Measurements from ENCODE around the gene LY6G5B. TPM values are rescaled to one million over a fixed set of nuclear protein-coding genes. Genes with fewer than 3 reads are reported as not detected.

Gene LY6G5B
- polyA plus RNA-seq, 1 of the 3 experiments (the other 2 are of a cell fraction): 12.7 TPM

DNA sequence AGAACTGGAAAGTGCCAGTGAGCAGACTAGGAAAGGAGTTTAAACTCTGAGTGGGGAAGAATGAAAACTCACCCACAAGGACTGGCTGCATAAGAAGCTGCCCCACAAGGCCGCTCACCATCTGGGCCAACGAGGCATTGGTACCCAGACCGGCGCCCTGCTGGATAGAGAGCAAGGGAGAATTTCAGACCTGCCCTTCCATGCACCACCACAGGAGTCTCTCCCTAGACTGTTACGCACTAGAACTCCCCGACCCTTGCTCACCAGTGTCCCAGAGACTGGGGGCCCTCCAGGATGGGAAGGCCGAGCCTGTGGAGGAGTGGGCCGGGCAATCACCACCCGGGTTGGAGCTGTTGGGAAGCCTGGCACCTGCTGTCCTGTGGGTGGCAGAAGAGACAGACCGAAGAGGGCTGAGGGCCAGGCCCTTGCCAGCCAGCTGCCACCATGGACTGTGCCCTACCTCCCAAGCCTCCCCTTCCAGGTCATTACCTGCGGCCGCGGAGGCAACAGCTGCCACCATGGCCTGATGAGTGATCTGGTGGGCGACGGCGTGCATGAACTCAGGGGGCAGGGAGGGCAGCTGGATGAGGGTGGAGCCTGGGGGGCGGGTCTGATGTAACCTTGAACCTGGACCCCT, 25.8 kb upstream of the LY6G5B start (continued):
- TF ChIP-seq, protein P1, sequence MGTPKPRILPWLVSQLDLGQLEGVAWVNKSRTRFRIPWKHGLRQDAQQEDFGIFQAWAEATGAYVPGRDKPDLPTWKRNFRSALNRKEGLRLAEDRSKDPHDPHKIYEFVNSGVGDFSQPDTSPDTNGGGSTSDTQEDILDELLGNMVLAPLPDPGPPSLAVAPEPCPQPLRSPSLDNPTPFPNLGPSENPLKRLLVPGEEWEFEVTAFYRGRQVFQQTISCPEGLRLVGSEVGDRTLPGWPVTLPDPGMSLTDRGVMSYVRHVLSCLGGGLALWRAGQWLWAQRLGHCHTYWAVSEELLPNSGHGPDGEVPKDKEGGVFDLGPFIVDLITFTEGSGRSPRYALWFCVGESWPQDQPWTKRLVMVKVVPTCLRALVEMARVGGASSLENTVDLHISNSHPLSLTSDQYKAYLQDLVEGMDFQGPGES (IDR thresholded peaks at IDR 0.05; ENCODE audit: low read depth, low read length): no peak

DNA sequence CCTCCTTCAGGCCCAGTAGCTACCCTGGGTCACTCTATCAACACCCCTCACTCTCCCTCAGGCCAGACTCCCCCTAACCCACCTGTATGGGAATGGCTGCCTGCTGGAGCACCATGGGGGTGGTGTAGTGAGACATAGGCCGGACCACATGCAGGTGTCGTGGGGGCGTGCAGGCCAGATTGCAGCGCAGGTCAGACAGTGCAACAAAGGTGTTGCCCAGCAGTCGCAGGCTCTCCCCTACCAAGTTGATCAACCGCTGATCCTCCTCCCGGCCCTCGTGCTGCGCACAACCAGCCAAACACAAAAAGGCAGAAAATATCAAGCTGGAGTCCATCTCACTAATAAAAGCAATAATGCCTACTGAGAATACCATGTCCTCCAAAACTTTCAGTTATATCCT, 24.5 kb upstream of the LY6G5B start:
- no peaks in the 10 kb centered on the region for H3K27me3 ChIP-seq (ENCODE audit: insufficient read depth)
- no peak overlapping the region for H2AFZ ChIP-seq (ENCODE audit: low read depth)
- H4K20me1 ChIP-seq (ENCODE audit: insufficient read depth): no peaks in the 10 kb centered on the region
- H3K4me2 ChIP-seq: no peak overlapping the region
- H3K4me3 ChIP-seq (ENCODE audit: low read depth in 2 of 2, low read length in 1 of 2): no peak overlapping the region
- no peak overlapping the region for H3K27ac ChIP-seq (ENCODE audit: low read depth in 2 of 2, low read length in 1 of 2)
- H3K4me1 ChIP-seq (ENCODE audit: control insufficient read depth in 1 of 2, insufficient read depth in 2 of 2, low read depth in 1 of 2, low read length in 1 of 2): no peaks in the 10 kb centered on the region
- TF ChIP-seq TEAD4 (IDR thresholded peaks at IDR 0.05; ENCODE audit: borderline replicate concordance, insufficient read depth): no peak
- no peak for TF ChIP-seq TCF12 (IDR thresholded peaks at IDR 0.05)
- no peak for TF ChIP-seq NRF1 (IDR thresholded peaks at IDR 0.05; ENCODE audit: low read depth, low read length)
- TF ChIP-seq, protein P2, sequence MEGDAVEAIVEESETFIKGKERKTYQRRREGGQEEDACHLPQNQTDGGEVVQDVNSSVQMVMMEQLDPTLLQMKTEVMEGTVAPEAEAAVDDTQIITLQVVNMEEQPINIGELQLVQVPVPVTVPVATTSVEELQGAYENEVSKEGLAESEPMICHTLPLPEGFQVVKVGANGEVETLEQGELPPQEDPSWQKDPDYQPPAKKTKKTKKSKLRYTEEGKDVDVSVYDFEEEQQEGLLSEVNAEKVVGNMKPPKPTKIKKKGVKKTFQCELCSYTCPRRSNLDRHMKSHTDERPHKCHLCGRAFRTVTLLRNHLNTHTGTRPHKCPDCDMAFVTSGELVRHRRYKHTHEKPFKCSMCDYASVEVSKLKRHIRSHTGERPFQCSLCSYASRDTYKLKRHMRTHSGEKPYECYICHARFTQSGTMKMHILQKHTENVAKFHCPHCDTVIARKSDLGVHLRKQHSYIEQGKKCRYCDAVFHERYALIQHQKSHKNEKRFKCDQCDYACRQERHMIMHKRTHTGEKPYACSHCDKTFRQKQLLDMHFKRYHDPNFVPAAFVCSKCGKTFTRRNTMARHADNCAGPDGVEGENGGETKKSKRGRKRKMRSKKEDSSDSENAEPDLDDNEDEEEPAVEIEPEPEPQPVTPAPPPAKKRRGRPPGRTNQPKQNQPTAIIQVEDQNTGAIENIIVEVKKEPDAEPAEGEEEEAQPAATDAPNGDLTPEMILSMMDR (IDR thresholded peaks at IDR 0.05): no peak
- TF ChIP-seq, protein P3, sequence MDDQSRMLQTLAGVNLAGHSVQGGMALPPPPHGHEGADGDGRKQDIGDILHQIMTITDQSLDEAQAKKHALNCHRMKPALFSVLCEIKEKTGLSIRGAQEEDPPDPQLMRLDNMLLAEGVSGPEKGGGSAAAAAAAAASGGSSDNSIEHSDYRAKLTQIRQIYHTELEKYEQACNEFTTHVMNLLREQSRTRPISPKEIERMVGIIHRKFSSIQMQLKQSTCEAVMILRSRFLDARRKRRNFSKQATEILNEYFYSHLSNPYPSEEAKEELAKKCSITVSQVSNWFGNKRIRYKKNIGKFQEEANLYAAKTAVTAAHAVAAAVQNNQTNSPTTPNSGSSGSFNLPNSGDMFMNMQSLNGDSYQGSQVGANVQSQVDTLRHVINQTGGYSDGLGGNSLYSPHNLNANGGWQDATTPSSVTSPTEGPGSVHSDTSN (IDR thresholded peaks at IDR 0.05): no peak
- no peak for TF ChIP-seq ELF1 (IDR thresholded peaks at IDR 0.05)
- TF ChIP-seq SIN3A (IDR thresholded peaks at IDR 0.05; ENCODE audit: borderline replicate concordance, low read depth, low read length): no peak
- no peak for TF ChIP-seq SMC3 (IDR thresholded peaks at IDR 0.05; ENCODE audit: low read depth, low read length)
- no peak for TF ChIP-seq FOXJ3 (CRISPR knock-in tag; IDR thresholded peaks at IDR 0.05)
- TF ChIP-seq GATA2 (CRISPR knock-in tag; IDR thresholded peaks at IDR 0.05): no peak
- no peak for TF ChIP-seq FOSL2 (IDR thresholded peaks at IDR 0.05; ENCODE audit: borderline replicate concordance, low read depth)
- TF ChIP-seq RXRA (IDR thresholded peaks at IDR 0.05; ENCODE audit: borderline replicate concordance, low read depth): no peak
- no peak for TF ChIP-seq RAD21 (IDR thresholded peaks at IDR 0.05; ENCODE audit: low read length)
- no peak for TF ChIP-seq GABPA (IDR thresholded peaks at IDR 0.05; ENCODE audit: low read depth)
- no peak for TF ChIP-seq MXI1 (IDR thresholded peaks at IDR 0.05; ENCODE audit: low read depth, low read length)
- TF ChIP-seq EP300 (IDR thresholded peaks at IDR 0.05; ENCODE audit: borderline replicate concordance in 1 of 2, low read depth in 1 of 2, low read length in 1 of 2): no peak
- no peak for TF ChIP-seq YY1 (IDR thresholded peaks at IDR 0.05; ENCODE audit: low read depth)
- TF ChIP-seq, protein P4, sequence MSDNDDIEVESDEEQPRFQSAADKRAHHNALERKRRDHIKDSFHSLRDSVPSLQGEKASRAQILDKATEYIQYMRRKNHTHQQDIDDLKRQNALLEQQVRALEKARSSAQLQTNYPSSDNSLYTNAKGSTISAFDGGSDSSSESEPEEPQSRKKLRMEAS (IDR thresholded peaks at IDR 0.05; ENCODE audit: low read depth): no peak
- no peak for TF ChIP-seq NFIC (IDR thresholded peaks at IDR 0.05; ENCODE audit: borderline replicate concordance)
- peaks cover 25% of the 10 kb centered on the region for H3K79me2 ChIP-seq (ENCODE audit: insufficient read depth)
- peaks cover 59 to 79% of the 10 kb centered on the region in 2 experiments for H3K36me3 ChIP-seq (replicated peaks in 1 of 2; ENCODE audit: control insufficient read depth in 1 of 2, insufficient read depth in 2 of 2, low read length in 1 of 2)
- ChIA-PET CTCF (interaction anchor here (1.4 kb wide), 1 partner anchor 20 kb away, joined by 3 read pairs; no protein-coding TSS in a partner anchor), POLR2A (no interaction called here)
- DNase-seq: no peak
- WGBS (ENCODE audit: low lambda C conversion rate): 98% methylated on average over 9 of the region's 9 CpGs
- no peaks in the 10 kb centered on the region for H3K9me3 ChIP-seq
- H3F3A ChIP-seq (replicated peaks; ENCODE audit: insufficient read depth): peaks cover 9% of the 10 kb centered on the region
- no peak overlapping the region for H3K9ac ChIP-seq
- H3K9me2 ChIP-seq: no peaks in the 10 kb centered on the region

Data from SK-N-SH (cell line).